Progenitor cell of endocrine pancreas (in vitro differentiated cells): ENCODE results near the gene AOPEP. TPM values are rescaled to one million over a fixed set of nuclear protein-coding genes. Genes with fewer than 3 reads are reported as not detected.

Experiments
- DNase-seq: peaks from one replicate; pipeline ENCODE4 v3.0.0; 2021; ENCODE audit warnings: low spot score; ENCODE audit not compliant: unreplicated experiment
- H3K27ac Mint-ChIP-seq: 2 replicates; pipeline ENCODE4 v1.8.0; 2021; ENCODE audit warnings: mild to moderate bottlenecking, moderate library complexity, mixed read lengths
- H3K27me3 Mint-ChIP-seq: 2 replicates; pipeline ENCODE4 v1.8.0; 2021; ENCODE audit warnings: mixed read lengths
- H3K36me3 Mint-ChIP-seq: 2 replicates; pipeline ENCODE4 v1.8.0; 2022; ENCODE audit warnings: mixed read lengths; ENCODE audit not compliant: insufficient read depth
- H3K4me1 Mint-ChIP-seq: 2 replicates; pipeline ENCODE4 v1.8.0; 2021; ENCODE audit warnings: low read depth, mixed read lengths
- H3K4me3 Mint-ChIP-seq: 2 replicates; pipeline ENCODE4 v1.8.0; 2021; ENCODE audit warnings: low read depth, mild to moderate bottlenecking, moderate library complexity, mixed read lengths
- H3K9me3 Mint-ChIP-seq: 2 replicates; pipeline ENCODE4 v1.8.0; 2021; ENCODE audit warnings: low read depth, mixed read lengths
- total RNA-seq: library from RNA; stranded (reverse); gene quantifications from 2 replicates; pipeline ENCODE4 v1.2.1, GENCODE V29; 2021
- TF ChIP-seq, protein P1 (sequence below): fragments of 200-600 bp; sonication (generic); IDR thresholded peaks from one replicate; pipeline ENCODE4 v1.5.0; 2021; ENCODE audit warnings: antibody characterized with exemption, mild to moderate bottlenecking; ENCODE audit not compliant: unreplicated experiment

Gene AOPEP
- total RNA-seq, 1 donor from 2014 or later, result 58.2 TPM

DNA sequence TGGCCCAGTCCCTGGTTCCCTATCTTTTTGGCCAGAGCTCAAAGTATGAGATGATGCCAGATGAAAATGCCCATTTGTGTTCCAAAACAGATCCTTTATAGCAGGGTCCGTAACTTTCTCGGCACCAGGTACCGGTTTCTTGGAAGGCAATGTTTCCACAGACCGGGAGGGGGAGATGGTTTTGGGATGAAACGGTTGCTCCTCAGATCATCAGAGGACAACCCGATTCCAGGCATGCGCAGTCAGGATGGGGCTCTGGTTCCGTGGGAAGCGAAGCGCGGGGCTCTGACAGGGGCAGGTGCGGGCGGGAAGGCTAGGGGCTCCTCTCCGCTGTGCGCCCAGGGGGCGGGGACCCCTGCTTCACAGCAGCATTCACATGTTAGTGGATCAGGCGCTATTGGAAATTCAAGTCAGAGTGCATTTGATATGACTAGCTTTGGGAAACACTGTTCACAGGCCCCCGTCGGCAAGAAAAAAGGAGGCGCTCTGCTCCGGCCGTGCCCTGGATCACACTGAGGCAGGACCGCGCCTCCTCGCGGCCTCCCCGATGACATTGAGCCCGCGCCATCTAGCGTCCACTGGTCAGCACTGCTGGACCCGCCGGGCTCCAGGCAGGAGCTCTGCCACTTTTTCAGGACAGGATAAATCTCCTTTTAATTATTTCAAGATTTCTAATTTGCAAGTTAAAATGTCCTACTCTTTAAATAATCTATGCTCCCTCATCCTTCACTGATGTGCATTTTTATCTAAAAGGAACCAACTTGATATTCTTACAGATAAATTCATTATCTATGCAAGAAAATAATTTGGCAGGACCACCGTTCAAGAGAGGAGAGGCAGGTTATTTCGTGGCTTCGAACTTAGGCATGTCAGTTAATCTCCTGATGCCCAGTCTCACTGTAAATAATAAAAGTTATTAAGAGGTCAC, 401.0 kb downstream of the AOPEP start:
- Mint-ChIP-seq H3K4me3 (peak overlapping the region; percentile 72), H3K27me3 (no peaks in the 10 kb centered on the region), H3K27ac (no peak overlapping the region), H3K9me3 (no peaks in the 10 kb centered on the region), H3K4me1 (peaks cover 30% of the 10 kb centered on the region), H3K36me3 (no peaks in the 10 kb centered on the region)
- peak; percentile 85 for DNase-seq
- TF ChIP-seq, protein P1, sequence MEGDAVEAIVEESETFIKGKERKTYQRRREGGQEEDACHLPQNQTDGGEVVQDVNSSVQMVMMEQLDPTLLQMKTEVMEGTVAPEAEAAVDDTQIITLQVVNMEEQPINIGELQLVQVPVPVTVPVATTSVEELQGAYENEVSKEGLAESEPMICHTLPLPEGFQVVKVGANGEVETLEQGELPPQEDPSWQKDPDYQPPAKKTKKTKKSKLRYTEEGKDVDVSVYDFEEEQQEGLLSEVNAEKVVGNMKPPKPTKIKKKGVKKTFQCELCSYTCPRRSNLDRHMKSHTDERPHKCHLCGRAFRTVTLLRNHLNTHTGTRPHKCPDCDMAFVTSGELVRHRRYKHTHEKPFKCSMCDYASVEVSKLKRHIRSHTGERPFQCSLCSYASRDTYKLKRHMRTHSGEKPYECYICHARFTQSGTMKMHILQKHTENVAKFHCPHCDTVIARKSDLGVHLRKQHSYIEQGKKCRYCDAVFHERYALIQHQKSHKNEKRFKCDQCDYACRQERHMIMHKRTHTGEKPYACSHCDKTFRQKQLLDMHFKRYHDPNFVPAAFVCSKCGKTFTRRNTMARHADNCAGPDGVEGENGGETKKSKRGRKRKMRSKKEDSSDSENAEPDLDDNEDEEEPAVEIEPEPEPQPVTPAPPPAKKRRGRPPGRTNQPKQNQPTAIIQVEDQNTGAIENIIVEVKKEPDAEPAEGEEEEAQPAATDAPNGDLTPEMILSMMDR, result peak; percentile 97

DNA sequence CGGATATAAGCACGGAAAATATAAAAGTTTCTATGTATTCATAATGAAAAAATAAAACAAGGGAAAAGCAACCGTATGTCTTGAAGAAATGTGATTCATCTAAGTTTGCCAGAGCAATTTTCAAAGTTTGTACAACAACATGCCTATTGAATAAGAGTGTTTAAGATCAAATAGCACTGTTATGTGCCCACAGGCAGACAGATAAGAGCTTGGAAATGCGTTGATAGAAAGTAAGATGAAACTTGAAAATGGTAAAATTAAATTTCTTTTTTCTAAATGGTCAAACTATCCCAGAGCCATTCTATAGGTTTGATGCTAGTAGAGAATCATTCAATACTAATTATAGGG, 401.7 kb downstream of the AOPEP start:
- Mint-ChIP-seq H3K4me1 (peaks cover 30% of the 10 kb centered on the region), H3K36me3 (no peaks in the 10 kb centered on the region), H3K4me3 (no peak overlapping the region), H3K9me3 (no peaks in the 10 kb centered on the region), H3K27me3 (no peaks in the 10 kb centered on the region), H3K27ac (no peak overlapping the region)
- TF ChIP-seq, protein P1, result no peak
- no peak for DNase-seq

GRCh38 chr9:95129476-95130291, 403.2 kb downstream of the AOPEP start:
- Mint-ChIP-seq H3K4me3 (no peak overlapping the region), H3K27me3 (no peaks in the 10 kb centered on the region), H3K36me3 (no peaks in the 10 kb centered on the region), H3K9me3 (no peaks in the 10 kb centered on the region), H3K4me1 (peaks cover 29% of the 10 kb centered on the region), H3K27ac (no peak overlapping the region)
- no peak for DNase-seq
- TF ChIP-seq, protein P1, result no peak

DNA sequence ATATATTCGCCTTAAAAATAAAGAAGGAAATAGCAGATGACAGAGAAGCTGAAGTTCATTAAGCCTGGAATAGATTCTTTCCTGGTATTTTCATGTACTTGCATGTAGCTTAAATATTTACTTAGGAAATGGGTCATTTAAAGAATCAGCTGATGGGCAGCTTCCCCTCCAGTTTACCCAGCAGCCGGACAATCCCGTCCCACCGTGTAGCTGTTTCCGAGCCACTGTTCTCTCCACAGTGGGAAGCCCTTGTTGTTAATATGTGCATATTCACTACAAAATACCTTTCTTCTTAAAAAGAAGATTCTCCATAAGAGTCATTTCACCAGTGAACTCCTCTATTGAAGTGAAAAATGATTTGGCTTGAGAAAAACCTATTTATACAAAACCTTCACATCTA, 404.0 kb downstream of the AOPEP start:
- Mint-ChIP-seq H3K27ac (no peak overlapping the region), H3K27me3 (no peaks in the 10 kb centered on the region), H3K4me1 (peaks cover 21% of the 10 kb centered on the region), H3K4me3 (no peak overlapping the region), H3K36me3 (no peaks in the 10 kb centered on the region), H3K9me3 (no peaks in the 10 kb centered on the region)
- no peak for DNase-seq
- TF ChIP-seq, protein P1, result no peak
